Uterus (tissue), 2 donors: ENCODE measurements around the gene RNF113A.

Source experiments
- POLR2A ChIP-seq, 2 donors: fragments of 450-650 bp; IDR thresholded peaks; one replicate each; pipeline ENCODE4 v1.6.1; 2016; ENCODE audit warnings: antibody characterized with exemption in 2 of 2, mild to moderate bottlenecking in 1 of 2, moderate library complexity in 1 of 2
- TF ChIP-seq, protein P1 (sequence below), 4 experiments: fragments of 200-600 bp in 2 of 4; fragments of 450-650 bp in 2 of 4; sonication (generic) in 2 of 4; IDR thresholded peaks; one replicate each; pipeline ENCODE4 v1.5.1; 2016 to 2019; ENCODE audit warnings: antibody characterized with exemption in 4 of 4, mild to moderate bottlenecking in 2 of 4, moderate library complexity in 1 of 4

DNA sequence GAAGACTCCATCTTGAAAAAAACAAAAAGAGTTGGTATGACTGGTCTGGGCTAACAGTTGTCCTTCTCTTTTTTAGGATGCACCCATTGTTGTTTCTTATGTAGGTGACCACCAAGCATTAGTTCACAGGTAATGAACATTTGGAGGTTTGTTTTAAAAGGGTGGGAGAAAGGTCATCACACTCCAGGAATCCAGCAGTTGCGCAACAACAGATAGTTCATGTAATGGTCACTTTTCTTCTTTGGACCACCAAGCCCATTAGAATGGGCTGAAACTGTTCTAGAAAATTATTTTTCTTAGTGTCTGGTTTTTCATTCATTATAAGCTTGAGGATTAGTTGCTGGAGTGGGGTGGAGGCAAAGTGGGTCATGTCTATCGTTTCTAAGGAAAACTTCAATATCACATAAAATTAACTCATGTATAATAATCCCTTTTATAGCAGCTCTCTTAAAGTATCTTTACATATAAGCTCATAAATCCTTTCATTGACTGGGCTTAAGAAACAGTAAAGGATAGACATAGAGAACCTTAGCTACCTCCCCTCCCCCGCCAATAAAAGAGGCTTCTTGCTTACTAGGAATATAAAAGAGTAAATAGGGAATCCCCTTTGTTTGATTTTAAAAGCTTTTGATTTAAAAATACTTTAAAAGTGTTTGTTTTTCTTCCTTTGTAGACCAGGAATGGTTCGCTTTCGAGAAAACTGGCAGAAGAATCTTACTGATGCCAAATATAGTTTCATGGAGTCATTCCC, 48.5 kb upstream of the RNF113A start:
- TF ChIP-seq, protein P1, sequence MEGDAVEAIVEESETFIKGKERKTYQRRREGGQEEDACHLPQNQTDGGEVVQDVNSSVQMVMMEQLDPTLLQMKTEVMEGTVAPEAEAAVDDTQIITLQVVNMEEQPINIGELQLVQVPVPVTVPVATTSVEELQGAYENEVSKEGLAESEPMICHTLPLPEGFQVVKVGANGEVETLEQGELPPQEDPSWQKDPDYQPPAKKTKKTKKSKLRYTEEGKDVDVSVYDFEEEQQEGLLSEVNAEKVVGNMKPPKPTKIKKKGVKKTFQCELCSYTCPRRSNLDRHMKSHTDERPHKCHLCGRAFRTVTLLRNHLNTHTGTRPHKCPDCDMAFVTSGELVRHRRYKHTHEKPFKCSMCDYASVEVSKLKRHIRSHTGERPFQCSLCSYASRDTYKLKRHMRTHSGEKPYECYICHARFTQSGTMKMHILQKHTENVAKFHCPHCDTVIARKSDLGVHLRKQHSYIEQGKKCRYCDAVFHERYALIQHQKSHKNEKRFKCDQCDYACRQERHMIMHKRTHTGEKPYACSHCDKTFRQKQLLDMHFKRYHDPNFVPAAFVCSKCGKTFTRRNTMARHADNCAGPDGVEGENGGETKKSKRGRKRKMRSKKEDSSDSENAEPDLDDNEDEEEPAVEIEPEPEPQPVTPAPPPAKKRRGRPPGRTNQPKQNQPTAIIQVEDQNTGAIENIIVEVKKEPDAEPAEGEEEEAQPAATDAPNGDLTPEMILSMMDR (IDR thresholded peaks at IDR 0.05): no peak
- TF ChIP-seq POLR2A (IDR thresholded peaks at IDR 0.05): no peak
